Astrocyte (in vitro differentiated cells and primary cell): ENCODE measurements around the gene KCNA2.

Source experiments
- CTCF ChIP-seq: IDR thresholded peaks from 2 replicates; pipeline ENCODE4 v1.5.1; 2011; ENCODE audit warnings: low read depth, mild to moderate bottlenecking, inconsistent platforms, low read length, moderate library complexity; ENCODE audit not compliant: insufficient read depth
- EZH2 ChIP-seq: IDR thresholded peaks from 2 replicates; pipeline ENCODE4 v1.6.1; 2012; ENCODE audit warnings: mild to moderate bottlenecking, low read length, inconsistent platforms; ENCODE audit not compliant: insufficient read depth

DNA sequence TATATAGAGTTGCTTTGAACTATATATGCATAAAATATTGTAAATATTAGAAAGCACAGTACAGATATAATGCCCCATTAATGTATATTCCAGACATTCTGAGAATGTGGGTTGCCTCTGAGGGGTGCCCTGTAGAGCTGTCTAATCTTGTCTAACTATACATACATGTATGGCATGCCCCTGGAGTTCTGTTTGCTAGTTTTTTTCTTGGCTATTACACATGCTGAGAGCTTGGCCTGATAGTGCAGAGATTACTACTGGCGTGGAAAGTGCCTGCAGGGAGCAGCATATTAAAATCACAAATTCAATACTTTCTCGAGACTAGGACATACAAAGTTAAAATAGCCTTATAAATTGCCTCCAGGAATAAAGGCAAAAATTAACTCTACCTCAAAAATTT lies 44.5 kb upstream of the KCNA2 start:
- no peak for TF ChIP-seq EZH2
- no peak for TF ChIP-seq CTCF
